CD4-positive, alpha-beta T cell (primary cell): Measurements from ENCODE around the gene NAV2. TPM values are rescaled to one million over a fixed set of nuclear protein-coding genes. Genes with fewer than 3 reads are reported as not detected.

Experiments used
- ATAC-seq: fragments of 200-7000 bp; cut with Tn5 transposase; one replicate; pipeline ENCODE4 v1.10.0; 2022; ENCODE audit warnings: mild to moderate bottlenecking; ENCODE audit not compliant: poor library complexity
- CTCF ChIA-PET: fragments of 350-600 bp; sonication (Branson Sonifier 250); formaldehyde crosslinking; loops from one replicate; lab custom pipeline; 2021; ENCODE audit warnings: antibody characterized with exemption, inconsistent platforms; lab: Charles Lee
- POLR2A ChIA-PET: fragments of 350-600 bp; sonication (Branson Sonifier 250); formaldehyde crosslinking; loops from one replicate; lab custom pipeline; 2021; ENCODE audit warnings: antibody characterized with exemption, inconsistent platforms; lab: Charles Lee
- DNase-seq, 14 experiments: peaks; one replicate each; pipeline ENCODE4 v3.0.0-alpha.2; 2013 to 2020; ENCODE audit warnings: mixed read lengths in 2 of 14
- H3K27ac ChIP-seq, 2 donors: one replicate each; pipeline versions ENCODE4 v1.5.1 to v1.7.0; 2013; ENCODE audit warnings: low read length in 2 of 2, low read depth in 1 of 2, mild to moderate bottlenecking in 1 of 2
- H3K27me3 ChIP-seq, 2 experiments: 1 replicate in 1 of 2; 2 replicates in 1 of 2; pipeline versions ENCODE4 v1.6.1 to v1.7.0; 2013; ENCODE audit warnings: low read length in 2 of 2, control low read depth in 1 of 2, mild to moderate bottlenecking in 1 of 2, moderate library complexity in 1 of 2; ENCODE audit not compliant: insufficient read depth in 2 of 2, control insufficient read depth in 1 of 2
- H3K36me3 ChIP-seq: one replicate; pipeline ENCODE4 v1.6.1; 2013; ENCODE audit warnings: low read length, control low read depth; ENCODE audit not compliant: insufficient read depth
- H3K4me1 ChIP-seq: one replicate; pipeline ENCODE4 v1.6.1; 2013; ENCODE audit warnings: low read length, control low read depth; ENCODE audit not compliant: insufficient read depth
- H3K4me3 ChIP-seq: one replicate; pipeline ENCODE4 v1.5.1; 2013; ENCODE audit warnings: mild to moderate bottlenecking, low read length, moderate library complexity
- H3K9me3 ChIP-seq, 2 experiments: 1 replicate in 1 of 2; 2 replicates in 1 of 2; pipeline versions ENCODE4 v1.6.1 to v1.7.0; 2013; ENCODE audit warnings: low read length in 2 of 2, mild to moderate bottlenecking in 2 of 2, control low read depth in 1 of 2, moderate library complexity in 1 of 2; ENCODE audit not compliant: control insufficient read depth in 1 of 2, insufficient read depth in 1 of 2
- H3K27ac Mint-ChIP-seq: one replicate; pipeline ENCODE4 v1.8.0; 2020; ENCODE audit warnings: mixed read lengths
- H3K27me3 Mint-ChIP-seq: one replicate; pipeline ENCODE4 v1.8.0; 2021; ENCODE audit warnings: mixed read lengths
- H3K36me3 Mint-ChIP-seq: one replicate; pipeline ENCODE4 v1.8.0; 2021; ENCODE audit warnings: low read depth, mixed read lengths
- H3K4me1 Mint-ChIP-seq: one replicate; pipeline ENCODE4 v1.8.0; 2021; ENCODE audit warnings: low read depth, mixed read lengths
- H3K4me3 Mint-ChIP-seq: one replicate; pipeline ENCODE4 v1.8.0; 2020; ENCODE audit warnings: mild to moderate bottlenecking, mixed read lengths
- H3K9me3 Mint-ChIP-seq: one replicate; pipeline ENCODE4 v1.8.0; 2020; ENCODE audit warnings: mixed read lengths
- intact Hi-C, 2 experiments: fragments of 100-400 bp; cut with DNase I in 1 of 2; cut with micrococcal nuclease in 1 of 2; formaldehyde crosslinking; loops; one replicate each; pipeline versions ENCODE4 v1.15.1 to v1.9.0; 2023 to 2025; cut with DNase I, micrococcal nuclease
- total RNA-seq, 174 experiments: library from RNA in 2 of 174; stranded (reverse) in 2 of 174; gene quantifications; one replicate each; pipeline ENCODE4 v1.2.3 and lab custom pipeline; 2021 to 2026
- TF ChIP-seq, protein P1 (sequence below): fragments of 200-600 bp; IDR thresholded peaks from one replicate; pipeline ENCODE4 v1.8.0; 2022; ENCODE audit warnings: antibody characterized with exemption, mild to moderate bottlenecking

Gene NAV2
- total RNA-seq, 2 experiments from 2014 or later = 0.55 to 0.64 TPM

DNA sequence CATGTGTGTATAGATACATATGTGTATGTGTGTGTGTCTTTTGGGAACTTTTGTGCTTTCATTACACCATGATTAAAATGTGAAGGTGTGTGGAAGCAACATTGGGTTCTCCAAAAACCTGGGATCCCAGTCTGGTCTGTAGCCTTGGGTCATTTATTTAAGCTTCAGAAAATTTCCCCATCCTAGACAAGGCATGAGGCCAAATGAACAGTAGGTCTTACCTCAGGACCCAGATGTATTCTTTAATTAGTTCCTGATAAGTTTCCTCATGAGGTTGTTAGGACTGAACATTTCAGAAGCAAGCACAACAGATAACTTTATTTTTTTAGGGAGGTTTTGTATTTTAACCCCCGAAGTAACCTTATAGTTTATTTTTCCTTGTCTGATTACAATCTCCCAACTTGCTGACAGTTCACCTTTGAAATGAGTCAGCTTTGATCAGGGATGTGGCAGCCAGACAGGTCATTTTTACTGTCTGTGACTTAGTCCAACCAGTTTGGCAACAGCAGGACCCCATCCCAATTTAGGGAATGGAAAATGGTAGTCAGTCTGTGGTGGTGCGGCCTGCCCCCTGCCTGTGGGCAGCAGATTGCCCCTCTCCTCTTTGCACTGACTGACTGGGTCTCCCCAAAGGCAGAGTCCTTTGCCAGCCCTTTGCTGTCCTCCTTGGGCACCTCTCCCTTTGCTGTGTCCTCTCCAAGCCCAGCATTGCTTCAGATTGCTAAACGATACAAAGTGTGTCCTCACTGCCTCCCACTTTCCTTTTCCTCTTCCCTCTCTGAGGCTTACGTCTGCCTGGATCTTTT, 88.3 kb downstream of the NAV2 start:
- ATAC-seq = no peak
- POLR2A ChIA-PET = no interaction called here
- no peaks in the 10 kb centered on the region for H3K4me1 ChIP-seq
- Mint-ChIP-seq H3K4me1 (no peaks in the 10 kb centered on the region), H3K27ac (no peak overlapping the region), H3K36me3 (no peaks in the 10 kb centered on the region), H3K4me3 (no peak overlapping the region), H3K27me3 (peaks cover 22% of the 10 kb centered on the region), H3K9me3 (no peaks in the 10 kb centered on the region)
- H3K36me3 ChIP-seq = no peaks in the 10 kb centered on the region
- CTCF ChIA-PET = no interaction called here
- H3K27me3 ChIP-seq = peaks cover 0 to 4% of the 10 kb centered on the region in 2 experiments
- intact Hi-C loops = no loop called here
- no peak overlapping the region for H3K27ac ChIP-seq
- H3K4me3 ChIP-seq = no peak overlapping the region
- TF ChIP-seq, protein P1, sequence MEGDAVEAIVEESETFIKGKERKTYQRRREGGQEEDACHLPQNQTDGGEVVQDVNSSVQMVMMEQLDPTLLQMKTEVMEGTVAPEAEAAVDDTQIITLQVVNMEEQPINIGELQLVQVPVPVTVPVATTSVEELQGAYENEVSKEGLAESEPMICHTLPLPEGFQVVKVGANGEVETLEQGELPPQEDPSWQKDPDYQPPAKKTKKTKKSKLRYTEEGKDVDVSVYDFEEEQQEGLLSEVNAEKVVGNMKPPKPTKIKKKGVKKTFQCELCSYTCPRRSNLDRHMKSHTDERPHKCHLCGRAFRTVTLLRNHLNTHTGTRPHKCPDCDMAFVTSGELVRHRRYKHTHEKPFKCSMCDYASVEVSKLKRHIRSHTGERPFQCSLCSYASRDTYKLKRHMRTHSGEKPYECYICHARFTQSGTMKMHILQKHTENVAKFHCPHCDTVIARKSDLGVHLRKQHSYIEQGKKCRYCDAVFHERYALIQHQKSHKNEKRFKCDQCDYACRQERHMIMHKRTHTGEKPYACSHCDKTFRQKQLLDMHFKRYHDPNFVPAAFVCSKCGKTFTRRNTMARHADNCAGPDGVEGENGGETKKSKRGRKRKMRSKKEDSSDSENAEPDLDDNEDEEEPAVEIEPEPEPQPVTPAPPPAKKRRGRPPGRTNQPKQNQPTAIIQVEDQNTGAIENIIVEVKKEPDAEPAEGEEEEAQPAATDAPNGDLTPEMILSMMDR = no peak
- no peaks in the 10 kb centered on the region for H3K9me3 ChIP-seq
- DNase-seq = no peak

DNA sequence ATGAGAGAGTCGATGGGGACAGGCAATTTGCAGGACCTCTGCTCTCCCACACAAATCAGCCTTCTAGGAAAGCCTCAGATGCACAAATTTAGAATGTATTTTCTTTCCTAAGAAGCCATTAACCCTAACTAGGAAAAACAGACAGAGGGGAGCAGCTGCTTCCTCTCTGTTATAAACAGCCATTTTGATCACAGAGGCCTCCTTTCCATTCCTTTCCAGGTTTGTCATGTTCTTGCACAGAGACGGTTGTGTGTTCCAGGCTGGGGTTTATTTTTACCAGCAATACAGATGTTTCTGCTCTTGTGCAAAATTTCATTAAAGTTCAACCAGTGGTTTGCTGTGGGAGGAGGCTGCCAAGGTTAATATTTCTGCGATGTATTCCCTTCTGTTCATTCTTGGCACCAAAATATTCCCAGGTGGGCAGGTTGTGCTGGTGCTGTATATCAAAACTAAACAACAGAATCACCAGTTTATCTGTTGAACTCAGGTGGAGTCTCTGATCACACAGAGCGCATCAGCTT, 90.2 kb downstream of the NAV2 start:
- peaks cover 0 to 4% of the 10 kb centered on the region in 2 experiments for H3K27me3 ChIP-seq
- CTCF ChIA-PET = no interaction called here
- TF ChIP-seq, protein P1 = no peak
- DNase-seq (no peak), ATAC-seq (no peak)
- no peak overlapping the region for H3K4me3 ChIP-seq
- Mint-ChIP-seq H3K27me3 (peaks cover 26% of the 10 kb centered on the region), H3K9me3 (no peaks in the 10 kb centered on the region), H3K4me3 (no peak overlapping the region), H3K27ac (no peak overlapping the region), H3K36me3 (no peaks in the 10 kb centered on the region), H3K4me1 (no peaks in the 10 kb centered on the region)
- POLR2A ChIA-PET = no interaction called here
- intact Hi-C loops = no loop called here
- no peaks in the 10 kb centered on the region for H3K4me1 ChIP-seq
- no peaks in the 10 kb centered on the region for H3K9me3 ChIP-seq
- no peaks in the 10 kb centered on the region for H3K36me3 ChIP-seq
- no peak overlapping the region for H3K27ac ChIP-seq

DNA sequence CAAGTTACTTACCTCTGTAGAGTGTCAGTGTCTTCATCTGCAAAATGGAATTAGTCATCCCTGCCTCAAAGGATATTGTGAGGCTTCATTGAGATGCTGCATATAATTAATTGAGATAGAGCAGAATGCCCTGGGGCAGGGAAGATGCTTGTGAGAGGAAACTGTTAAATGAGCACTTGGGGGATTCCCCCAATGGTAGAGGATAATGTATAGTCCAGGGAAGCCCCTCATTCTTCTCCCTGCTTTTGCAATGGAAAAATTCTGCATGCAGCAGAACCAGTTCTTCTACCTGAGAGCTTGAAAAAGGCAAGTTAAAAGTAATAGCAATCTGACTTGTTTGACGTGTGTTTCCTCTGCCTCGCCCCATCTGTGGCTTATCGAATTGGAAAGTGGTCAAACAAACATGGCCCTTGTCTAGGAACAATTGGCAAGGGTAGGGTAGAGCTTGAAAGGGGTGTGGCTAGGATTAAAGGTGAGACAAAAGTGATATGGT, 90.9 kb downstream of the NAV2 start:
- Mint-ChIP-seq H3K4me3 (no peak overlapping the region), H3K27ac (no peak overlapping the region), H3K9me3 (no peaks in the 10 kb centered on the region), H3K27me3 (peaks cover 19% of the 10 kb centered on the region), H3K4me1 (no peaks in the 10 kb centered on the region), H3K36me3 (no peaks in the 10 kb centered on the region)
- no peaks in the 10 kb centered on the region for H3K9me3 ChIP-seq
- TF ChIP-seq, protein P1 = no peak
- no peak for DNase-seq
- ChIA-PET CTCF (no interaction called here), POLR2A (no interaction called here)
- no peak overlapping the region for H3K27ac ChIP-seq
- intact Hi-C loops = no loop called here
- H3K4me1 ChIP-seq = no peaks in the 10 kb centered on the region
- H3K36me3 ChIP-seq = no peaks in the 10 kb centered on the region
- no peak for ATAC-seq
- no peak overlapping the region for H3K4me3 ChIP-seq
- peaks cover 0 to 4% of the 10 kb centered on the region in 2 experiments for H3K27me3 ChIP-seq
